ENCODE measurements around the gene SET. TPM values are rescaled to one million over a fixed set of nuclear protein-coding genes. Genes with fewer than 3 reads are reported as not detected.

The SET gene
- total and polyA plus RNA-seq, 8 donors, result 42.9 to 162 (median 125) TPM

DNA sequence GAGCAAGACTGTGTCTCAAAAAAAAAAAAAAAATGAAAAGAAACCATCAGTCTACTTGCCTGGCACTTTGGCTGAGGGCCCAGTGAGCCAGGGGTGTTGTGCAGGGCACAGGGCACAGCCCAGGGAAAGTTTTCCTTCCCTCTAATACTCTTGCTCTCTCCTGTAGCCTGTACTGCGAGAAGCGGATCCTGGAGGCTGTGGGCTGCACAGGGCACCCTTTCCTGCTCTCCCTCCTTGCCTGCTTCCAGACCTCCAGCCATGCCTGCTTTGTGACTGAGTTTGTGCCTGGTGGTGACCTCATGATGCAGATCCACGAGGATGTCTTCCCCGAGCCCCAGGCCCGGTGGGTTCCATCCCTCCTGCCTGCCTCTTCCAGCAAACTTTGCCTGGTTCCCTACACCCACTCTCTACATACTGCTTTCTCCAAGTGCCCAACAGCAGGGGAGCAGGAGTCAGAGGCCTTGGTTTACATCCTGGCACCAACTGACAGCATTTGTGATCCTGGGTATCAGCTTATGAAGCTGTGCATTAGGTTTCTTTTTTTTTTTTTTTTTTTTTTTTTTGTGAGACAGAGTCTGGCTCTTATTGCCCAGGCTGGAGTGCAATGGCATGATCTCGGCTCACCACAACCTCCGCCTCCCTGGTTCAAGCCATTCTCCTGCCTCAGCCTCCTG, 27.7 kb downstream of the SET start:
- peak in 1 of 6 donors; percentile 42 for DNase-seq
- intact Hi-C loops (cut with DNase I), result no loop called here
- H3K4me1 ChIP-seq, result no peaks in the 10 kb centered on the region
- TF ChIP-seq, protein P1, sequence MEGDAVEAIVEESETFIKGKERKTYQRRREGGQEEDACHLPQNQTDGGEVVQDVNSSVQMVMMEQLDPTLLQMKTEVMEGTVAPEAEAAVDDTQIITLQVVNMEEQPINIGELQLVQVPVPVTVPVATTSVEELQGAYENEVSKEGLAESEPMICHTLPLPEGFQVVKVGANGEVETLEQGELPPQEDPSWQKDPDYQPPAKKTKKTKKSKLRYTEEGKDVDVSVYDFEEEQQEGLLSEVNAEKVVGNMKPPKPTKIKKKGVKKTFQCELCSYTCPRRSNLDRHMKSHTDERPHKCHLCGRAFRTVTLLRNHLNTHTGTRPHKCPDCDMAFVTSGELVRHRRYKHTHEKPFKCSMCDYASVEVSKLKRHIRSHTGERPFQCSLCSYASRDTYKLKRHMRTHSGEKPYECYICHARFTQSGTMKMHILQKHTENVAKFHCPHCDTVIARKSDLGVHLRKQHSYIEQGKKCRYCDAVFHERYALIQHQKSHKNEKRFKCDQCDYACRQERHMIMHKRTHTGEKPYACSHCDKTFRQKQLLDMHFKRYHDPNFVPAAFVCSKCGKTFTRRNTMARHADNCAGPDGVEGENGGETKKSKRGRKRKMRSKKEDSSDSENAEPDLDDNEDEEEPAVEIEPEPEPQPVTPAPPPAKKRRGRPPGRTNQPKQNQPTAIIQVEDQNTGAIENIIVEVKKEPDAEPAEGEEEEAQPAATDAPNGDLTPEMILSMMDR (IDR thresholded peaks at IDR 0.05), result no peak
- H3K27ac ChIP-seq, result no peak overlapping the region
- WGBS, 2 donors, result 92 to 97% methylated on average over 7 of the region's 7 CpGs
- FAIRE-seq, result no peak
- no peak overlapping the region for H3K4me3 ChIP-seq
- no peaks in the 10 kb centered on the region for H3K27me3 ChIP-seq
- no peaks in the 10 kb centered on the region for H3K9me3 ChIP-seq
- no peaks in the 10 kb centered on the region for H3K36me3 ChIP-seq
- no peak for ATAC-seq

DNA sequence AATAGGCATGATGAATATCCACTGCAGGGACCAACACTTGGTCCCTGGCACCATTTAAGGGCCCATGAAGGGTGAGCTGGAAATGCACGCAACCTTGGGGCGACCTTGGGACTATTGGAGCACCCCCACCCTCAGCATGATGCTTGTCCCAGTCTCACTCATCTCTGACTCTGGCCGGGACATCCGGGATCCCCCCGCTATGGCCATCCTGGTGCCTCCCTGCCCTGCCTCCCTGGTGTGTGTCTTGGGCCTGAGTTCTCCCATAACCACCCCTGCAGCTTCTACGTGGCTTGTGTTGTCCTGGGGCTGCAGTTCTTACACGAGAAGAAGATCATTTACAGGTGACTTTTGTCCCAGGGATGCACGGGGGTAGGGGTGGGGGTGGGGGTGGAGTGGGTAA, 29.0 kb downstream of the SET start:
- intact Hi-C loops (cut with DNase I), result no loop called here
- Histone ChIP-seq H3K27ac (no peak overlapping the region), H3K27me3 (no peaks in the 10 kb centered on the region), H3K4me3 (no peak overlapping the region), H3K4me1 (no peaks in the 10 kb centered on the region), H3K36me3 (no peaks in the 10 kb centered on the region), H3K9me3 (no peaks in the 10 kb centered on the region)
- TF ChIP-seq, protein P1 (IDR thresholded peaks at IDR 0.05), result no peak
- FAIRE-seq, result no peak
- no peak for DNase-seq
- WGBS, 2 donors, result 62 to 70% methylated on average over 8 of the region's 8 CpGs
- no peak for ATAC-seq

DNA sequence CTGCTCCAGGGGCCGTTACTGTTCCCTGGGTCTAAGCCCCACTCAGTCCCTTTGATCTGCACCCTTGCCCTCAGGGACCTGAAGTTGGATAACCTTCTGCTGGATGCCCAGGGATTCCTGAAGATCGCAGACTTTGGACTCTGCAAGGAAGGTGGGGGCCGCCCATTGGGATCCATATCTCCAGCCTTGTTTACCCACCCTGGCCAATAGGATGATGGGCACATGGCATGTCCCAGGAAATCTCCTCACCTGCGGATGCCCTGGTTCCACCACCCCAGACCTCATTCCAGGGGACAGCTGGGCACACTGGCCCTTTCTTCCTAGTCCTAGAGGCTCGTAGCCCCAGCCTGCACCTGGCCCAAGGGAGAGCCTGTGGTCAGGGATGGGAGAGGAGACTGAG, 29.5 kb downstream of the SET start:
- no peak overlapping the region for H3K27ac ChIP-seq
- 37 to 40% methylated on average over 5 of the region's 5 CpGs for WGBS, 2 donors
- H3K9me3 ChIP-seq, result no peaks in the 10 kb centered on the region
- H3K36me3 ChIP-seq, result no peaks in the 10 kb centered on the region
- no peaks in the 10 kb centered on the region for H3K27me3 ChIP-seq
- TF ChIP-seq, protein P1 (IDR thresholded peaks at IDR 0.05), result no peak
- ATAC-seq (peak in 2 of 4 donors; percentile 14 to 23), FAIRE-seq (no peak), DNase-seq (no peak)
- no peak overlapping the region for H3K4me3 ChIP-seq
- H3K4me1 ChIP-seq, result no peaks in the 10 kb centered on the region
- intact Hi-C loops (cut with DNase I), result no loop called here

DNA sequence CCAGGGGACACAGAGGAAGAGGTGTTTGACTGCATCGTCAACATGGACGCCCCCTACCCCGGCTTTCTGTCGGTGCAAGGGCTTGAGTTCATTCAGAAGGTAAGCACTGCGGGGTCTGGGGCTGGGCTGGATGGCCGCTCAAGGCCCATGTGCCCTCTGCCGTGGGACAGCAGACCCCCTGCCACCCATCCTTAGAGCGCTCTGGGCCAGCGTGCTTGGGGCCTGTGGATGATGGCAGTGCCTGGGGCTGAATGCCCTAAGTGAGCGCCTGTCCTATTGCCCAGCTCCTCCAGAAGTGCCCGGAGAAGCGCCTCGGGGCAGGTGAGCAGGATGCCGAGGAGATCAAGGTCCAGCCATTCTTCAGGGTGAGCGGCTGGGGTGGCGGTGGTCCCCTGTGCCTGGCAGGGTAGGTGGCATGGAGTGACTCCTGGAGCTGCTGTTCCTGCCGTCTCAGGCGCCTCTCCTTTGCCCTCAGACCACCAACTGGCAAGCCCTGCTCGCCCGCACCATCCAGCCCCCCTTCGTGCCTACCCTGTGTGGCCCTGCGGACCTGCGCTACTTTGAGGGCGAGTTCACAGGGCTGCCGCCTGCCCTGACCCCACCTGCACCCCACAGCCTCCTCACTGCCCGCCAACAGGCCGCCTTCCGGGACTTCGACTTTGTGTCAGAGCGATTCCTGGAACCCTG, 31.0 kb downstream of the SET start:
- intact Hi-C loops (cut with DNase I), result no loop called here
- FAIRE-seq, result no peak
- H3K27ac ChIP-seq, result no peak overlapping the region

More for the DNA sequence above, 31.0 kb downstream of the SET start:
- ATAC-seq (no peak), DNase-seq (peak in 1 of 6 donors; percentile 35)
- Histone ChIP-seq H3K27me3 (no peaks in the 10 kb centered on the region), H3K4me3 (no peak overlapping the region), H3K36me3 (no peaks in the 10 kb centered on the region), H3K4me1 (no peaks in the 10 kb centered on the region), H3K9me3 (no peaks in the 10 kb centered on the region)
- TF ChIP-seq, protein P1 (IDR thresholded peaks at IDR 0.05), result no peak
- WGBS, 2 donors, result 93 to 94% methylated on average over 29 to 30 of the region's 30 CpGs

All from pancreas (tissue), 10 donors.